GM23248 (cell line): ENCODE measurements around the gene RPL15.
"Not testable (repeated sequence)": the region's sequence is repeated elsewhere in the genome, so short reads cannot be mapped to it uniquely, and the experiment has no call there.

Experiments
- EZH2 ChIP-seq: fragments of 200-600 bp; sonication (generic); IDR thresholded peaks from 2 replicates; pipeline ENCODE4 v1.6.1; 2018; ENCODE audit warnings: antibody characterized with exemption, mild to moderate bottlenecking; ENCODE audit not compliant: insufficient read depth, poor library complexity, severe bottlenecking
- EZH2phosphoT487 ChIP-seq: fragments of 200-600 bp; sonication (generic); IDR thresholded peaks from 2 replicates; pipeline ENCODE4 v1.6.1; 2018; ENCODE audit warnings: antibody characterized with exemption, moderate library complexity, mild to moderate bottlenecking, low read depth; ENCODE audit not compliant: insufficient read depth

GRCh38 chr3:23912335-23912734, 4.6 kb upstream of the RPL15 start:
- TF ChIP-seq EZH2, EZH2phosphoT487: not testable (repeated sequence)
